Activated T-cell treated with anti-CD3 and anti-CD28 coated beads, Interleukin-2, amount 50 U/mL, for 72 hours (primary cell): Measurements from ENCODE around the gene ZNF93. TPM values are rescaled to one million over a fixed set of nuclear protein-coding genes. Genes with fewer than 3 reads are reported as not detected.
A peak's percentile ranks its signal among the peaks of the same experiment; 100 is the strongest.
"Not testable (repeated sequence)": the region's sequence is repeated elsewhere in the genome, so short reads cannot be mapped to it uniquely, and the experiment has no call there.

Experiments
- ATAC-seq, 2 donors: fragments of 150-1000 bp; cut with Tn5 transposase; replicated peaks in 1 of 2; 2 replicates each; pipeline ENCODE4 v1.10.0; 2021; ENCODE audit warnings: moderate library complexity in 2 of 2, mild to moderate bottlenecking in 1 of 2
- DNase-seq, 2 donors: peaks; one replicate each; pipeline ENCODE4 v3.0.0; 2021 to 2022; ENCODE audit warnings: mixed read lengths in 1 of 2
- H3K27ac Mint-ChIP-seq: one replicate; pipeline ENCODE4 v1.8.0; 2022; ENCODE audit warnings: mild to moderate bottlenecking, moderate library complexity, mixed read lengths
- H3K27me3 Mint-ChIP-seq: one replicate; pipeline ENCODE4 v1.8.0; 2022; ENCODE audit warnings: low read depth, mixed read lengths
- H3K36me3 Mint-ChIP-seq, 2 donors: one replicate each; pipeline ENCODE4 v1.8.0; 2022; ENCODE audit warnings: mixed read lengths in 2 of 2, mild to moderate bottlenecking in 1 of 2; ENCODE audit not compliant: insufficient read depth in 2 of 2
- H3K4me1 Mint-ChIP-seq: one replicate; pipeline ENCODE4 v1.8.0; 2022; ENCODE audit warnings: low read depth, mixed read lengths
- H3K4me3 Mint-ChIP-seq, 2 donors: one replicate each; pipeline ENCODE4 v1.8.0; 2022; ENCODE audit warnings: mild to moderate bottlenecking in 2 of 2, mixed read lengths in 2 of 2, moderate library complexity in 2 of 2
- H3K9me3 Mint-ChIP-seq, 2 donors: one replicate each; pipeline ENCODE4 v1.8.0; 2022; ENCODE audit warnings: mixed read lengths in 2 of 2
- total RNA-seq, 2 donors: library from RNA; stranded (reverse); gene quantifications; one replicate each; pipeline ENCODE4 v1.2.3, GENCODE V29; 2022

The ZNF93 gene
- total RNA-seq, 2 donors from 2014 or later = 18.8 to 23.5 TPM

DNA sequence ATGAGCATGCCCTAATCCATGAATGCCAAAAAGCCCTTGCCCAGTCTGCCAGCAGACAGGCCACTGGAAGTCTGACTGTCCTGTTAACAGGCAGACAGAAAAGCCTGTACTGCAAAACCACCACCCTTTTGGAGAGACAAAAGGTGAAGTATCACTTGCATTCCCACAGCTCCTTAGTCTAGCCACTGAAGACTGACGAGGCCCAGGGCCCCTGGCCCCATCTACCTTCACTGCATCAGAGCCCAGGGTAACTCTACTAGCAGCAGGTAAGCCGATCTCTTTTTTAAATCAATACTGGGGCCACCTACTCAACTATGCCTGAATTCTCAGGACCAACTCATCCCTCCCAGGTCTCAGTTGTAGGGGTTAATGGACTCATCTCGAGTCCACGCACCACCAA lies 45.5 kb downstream of the ZNF93 start:
- no peak overlapping the region for H3K27ac Mint-ChIP-seq
- H3K4me3 Mint-ChIP-seq = no peak overlapping the region
- no peak for DNase-seq
- peaks cover 10% of the 10 kb centered on the region in 2 donors for H3K9me3 Mint-ChIP-seq
- peaks cover 4 to 16% of the 10 kb centered on the region in 2 donors for H3K36me3 Mint-ChIP-seq
- no peaks in the 10 kb centered on the region for H3K27me3 Mint-ChIP-seq
- no peak for ATAC-seq
- no peaks in the 10 kb centered on the region for H3K4me1 Mint-ChIP-seq

DNA sequence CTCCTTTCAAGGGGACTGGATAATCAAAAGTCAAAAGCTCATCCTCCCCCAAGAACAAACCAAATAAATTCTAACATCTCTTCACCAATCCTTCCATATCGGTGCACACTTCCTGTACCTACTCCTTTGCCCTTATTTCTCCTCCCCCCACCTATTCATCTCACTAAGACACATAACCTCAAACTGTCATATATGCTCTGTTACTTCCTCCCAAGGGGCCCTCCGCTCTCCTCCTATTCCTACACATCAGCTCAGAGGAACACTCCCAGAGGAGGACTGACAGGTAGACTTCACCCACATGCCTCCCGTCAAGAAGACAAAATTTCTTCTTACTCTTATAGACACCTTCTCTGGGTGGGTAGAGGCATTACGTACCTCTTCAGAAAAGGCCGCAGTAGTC lies 48.1 kb downstream of the ZNF93 start:
- Mint-ChIP-seq H3K27ac (no peak overlapping the region), H3K36me3 (peaks cover 4 to 10% of the 10 kb centered on the region in 2 donors), H3K9me3 (peaks cover 6 to 7% of the 10 kb centered on the region in 2 donors), H3K4me3 (no peak overlapping the region), H3K4me1 (no peaks in the 10 kb centered on the region), H3K27me3 (no peaks in the 10 kb centered on the region)
- ATAC-seq (no peak), DNase-seq (no peak)

GRCh38 chr19:19955208-19955607 lies 54.5 kb downstream of the ZNF93 start:
- no peak overlapping the region for H3K4me3 Mint-ChIP-seq
- H3K4me1 Mint-ChIP-seq = peaks cover 8% of the 10 kb centered on the region
- H3K27ac Mint-ChIP-seq = no peak overlapping the region
- ATAC-seq (no peak), DNase-seq (no peak)
- no peaks in the 10 kb centered on the region for H3K9me3 Mint-ChIP-seq
- H3K36me3 Mint-ChIP-seq = no peaks in the 10 kb centered on the region
- H3K27me3 Mint-ChIP-seq = no peaks in the 10 kb centered on the region

- no peaks in the 10 kb centered on the region for H3K27me3 Mint-ChIP-seq
- no peaks in the 10 kb centered on the region for H3K9me3 Mint-ChIP-seq
- H3K27ac Mint-ChIP-seq = no peak overlapping the region
- H3K4me1 Mint-ChIP-seq = peaks cover 8% of the 10 kb centered on the region
- H3K36me3 Mint-ChIP-seq = no peaks in the 10 kb centered on the region
- DNase-seq (no peak), ATAC-seq (no peak)
- H3K4me3 Mint-ChIP-seq = no peak overlapping the region
Measured at GRCh38 chr19:19956434-19957075, 55.8 kb downstream of the ZNF93 start.

DNA sequence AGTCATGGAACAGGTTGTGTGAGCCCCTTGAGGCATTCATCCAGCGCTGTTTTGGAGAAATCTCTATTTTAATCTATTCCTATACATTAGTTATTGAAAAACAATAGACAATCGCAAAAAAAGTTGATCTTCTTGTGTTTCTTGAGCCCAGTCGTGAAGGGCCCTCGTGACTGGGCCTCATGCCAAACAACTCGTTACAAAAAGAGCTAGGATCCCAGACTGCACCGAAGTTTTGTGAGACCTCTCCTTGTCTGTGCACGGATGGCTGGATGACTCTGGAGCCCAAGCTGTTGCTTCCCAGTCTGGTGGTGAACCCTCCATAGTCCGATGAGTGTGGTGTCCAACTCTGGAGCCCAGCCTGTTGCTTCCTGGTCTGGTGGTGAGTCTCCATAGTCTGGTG lies 57.0 kb downstream of the ZNF93 start:
- not testable (repeated sequence) for ATAC-seq, DNase-seq, H3K4me1 Mint-ChIP-seq, H3K36me3 Mint-ChIP-seq, H3K9me3 Mint-ChIP-seq, H3K27ac Mint-ChIP-seq, H3K27me3 Mint-ChIP-seq, H3K4me3 Mint-ChIP-seq

DNA sequence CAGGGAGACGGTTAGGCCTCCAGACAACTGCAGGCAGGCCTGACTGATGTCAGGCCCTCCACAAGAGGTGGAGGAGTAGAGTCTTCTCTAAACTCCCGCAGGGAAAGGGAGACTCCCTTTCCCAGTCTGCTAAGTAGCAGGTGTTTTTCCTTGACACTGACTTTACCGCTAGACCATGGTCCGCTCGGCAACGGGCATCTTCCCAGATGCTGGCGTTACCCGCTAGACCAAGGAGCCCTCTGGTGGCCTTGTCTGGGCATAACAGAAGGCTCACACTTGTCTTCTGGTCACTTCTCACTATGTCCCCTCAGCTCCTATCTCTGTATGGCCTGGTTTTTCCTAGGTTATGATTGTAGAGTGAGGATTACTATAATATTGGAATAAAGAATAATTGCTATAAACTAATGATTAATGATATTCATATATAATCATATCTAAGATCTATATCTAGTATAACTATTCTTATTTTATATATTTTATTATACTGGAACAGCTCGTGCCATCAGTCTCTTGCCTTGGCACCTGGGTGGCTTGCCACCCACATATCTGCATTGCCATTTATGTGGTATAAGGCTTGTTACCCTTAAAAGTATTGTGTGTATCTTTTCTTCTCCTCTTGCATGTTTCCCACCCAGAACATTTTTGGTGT lies 58.5 kb downstream of the ZNF93 start:
- H3K36me3 Mint-ChIP-seq, H3K9me3 Mint-ChIP-seq, ATAC-seq, H3K4me1 Mint-ChIP-seq, H3K27ac Mint-ChIP-seq, H3K27me3 Mint-ChIP-seq: not testable (repeated sequence)
- peak; percentile 77 to 79 for DNase-seq
- H3K4me3 Mint-ChIP-seq = peak overlapping the region; percentile 54 to 65

GRCh38 chr19:19964416-19964815 lies 63.7 kb downstream of the ZNF93 start:
- no peak overlapping the region for H3K27ac Mint-ChIP-seq
- H3K36me3 Mint-ChIP-seq = peaks cover 18 to 28% of the 10 kb centered on the region in 2 donors
- H3K27me3 Mint-ChIP-seq = no peaks in the 10 kb centered on the region
- H3K9me3 Mint-ChIP-seq = peaks cover 21 to 23% of the 10 kb centered on the region in 2 donors
- H3K4me3 Mint-ChIP-seq = no peak overlapping the region
- ATAC-seq (no peak), DNase-seq (no peak)
- H3K4me1 Mint-ChIP-seq = no peaks in the 10 kb centered on the region

DNA sequence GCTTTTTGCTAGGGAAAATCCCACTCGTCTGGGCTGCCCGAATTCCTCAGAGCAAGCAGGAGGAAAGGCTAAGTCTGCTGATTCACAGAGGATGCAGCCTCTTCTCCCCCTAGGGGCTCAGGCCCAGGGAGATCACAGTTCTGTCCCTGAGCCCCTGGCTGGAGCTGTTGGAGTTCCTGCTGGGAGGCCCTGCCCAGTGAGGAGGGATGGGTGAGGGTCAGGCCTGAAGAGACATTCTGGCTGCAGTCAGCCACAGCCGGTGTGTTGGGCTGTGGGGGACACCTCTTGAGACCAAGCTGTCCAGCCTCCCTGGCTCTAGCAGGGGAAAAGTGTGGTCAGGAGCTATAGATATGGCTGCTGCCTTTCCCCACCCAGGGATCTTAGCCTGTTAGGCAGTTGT lies 65.4 kb downstream of the ZNF93 start:
- H3K36me3 Mint-ChIP-seq = peaks cover 20 to 30% of the 10 kb centered on the region in 2 donors
- not testable (repeated sequence) for H3K27me3 Mint-ChIP-seq, H3K4me1 Mint-ChIP-seq, ATAC-seq, DNase-seq, H3K27ac Mint-ChIP-seq, H3K4me3 Mint-ChIP-seq
- peaks cover 23% of the 10 kb centered on the region in 2 donors for H3K9me3 Mint-ChIP-seq

GRCh38 chr19:19966862-19967261 lies 66.1 kb downstream of the ZNF93 start:
- H3K27ac Mint-ChIP-seq = no peak overlapping the region
- no peak for ATAC-seq
- H3K4me3 Mint-ChIP-seq = no peak overlapping the region
- no peak for DNase-seq
- no peaks in the 10 kb centered on the region for H3K4me1 Mint-ChIP-seq
- no peaks in the 10 kb centered on the region for H3K27me3 Mint-ChIP-seq
- peaks cover 20 to 31% of the 10 kb centered on the region in 2 donors for H3K36me3 Mint-ChIP-seq
- peaks cover 23% of the 10 kb centered on the region in 2 donors for H3K9me3 Mint-ChIP-seq

Other genes starting within 250 kb of the ZNF93 start
- gene ATP13A1, start 237.3 kb upstream of the ZNF93 start, total RNA-seq = 10 to 100 TPM; 48.8 to 65.4 TPM
- 10 to 100 TPM; 67.1 to 77.2 TPM for gene ZNF101, start 232.1 kb upstream of the ZNF93 start, total RNA-seq
- 10 to 100 TPM in 1 of 2 donors, 1 to 10 TPM in 1; 9.1 to 12.1 TPM for gene ZNF14, start 167.8 kb upstream of the ZNF93 start, total RNA-seq
- 10 to 100 TPM; 66.0 to 68.9 TPM for gene ZNF506, start 79.2 kb upstream of the ZNF93 start, total RNA-seq
- gene ZNF253, start 35.1 kb upstream of the ZNF93 start, total RNA-seq = 10 to 100 TPM; 23.8 to 30.8 TPM
- gene ZNF682, start 138.6 kb downstream of the ZNF93 start, total RNA-seq = 10 to 100 TPM; 13.3 to 14.1 TPM
- 10 to 100 TPM; 21.8 to 26.8 TPM for gene ZNF90, start 177.1 kb downstream of the ZNF93 start, total RNA-seq